ENCODE data around the gene UBE2H. TPM values are rescaled to one million over a fixed set of nuclear protein-coding genes. Genes with fewer than 3 reads are reported as not detected.

Gene UBE2H
- total RNA-seq, 1 experiment from 2014 or later: 28.8 TPM

GRCh38 chr7:129785685-129786514 lies 166.9 kb downstream of the UBE2H start:
- H3K4me3 ChIP-seq (ENCODE audit: low read depth, low read length, poor library complexity, severe bottlenecking): no peak overlapping the region
- H3K27ac ChIP-seq (ENCODE audit: low read depth, low read length, poor library complexity, severe bottlenecking): no peak overlapping the region

GRCh38 chr7:129784783-129785684 lies 167.7 kb downstream of the UBE2H start:
- CTCF ChIA-PET: no interaction called here
- BruUV-seq (replicated peaks): no TSS peak
- POLR2A ChIA-PET (ENCODE audit: low non-redundant PET): no interaction called here
- Histone ChIP-seq H3K36me3 (ENCODE audit: insufficient read depth, low read length, poor library complexity, severe bottlenecking) (no peaks in the 10 kb centered on the region), H3K27ac (ENCODE audit: low read depth, low read length, poor library complexity, severe bottlenecking) (no peak overlapping the region), H3K4me1 (ENCODE audit: insufficient read depth, low read length, poor library complexity, severe bottlenecking) (peaks cover 27% of the 10 kb centered on the region), H3K4me3 (ENCODE audit: low read depth, low read length, poor library complexity, severe bottlenecking) (no peak overlapping the region), H3K27me3 (replicated peaks; ENCODE audit: insufficient read depth, low read depth, low read length, poor library complexity) (peaks cover 60% of the 10 kb centered on the region), H3K9me3 (ENCODE audit: low read depth, low read length, poor library complexity, severe bottlenecking) (no peaks in the 10 kb centered on the region)
- no peak for TF ChIP-seq CTCF (conservative IDR thresholded peaks at IDR 0.05; ENCODE audit: low read depth, low read length)
- TF ChIP-seq EZH2 (IDR thresholded peaks at IDR 0.05; ENCODE audit: borderline replicate concordance, low read depth, low read length, poor library complexity, severe bottlenecking): no peak
- intact Hi-C loops (cut with micrococcal nuclease; ENCODE audit: unreplicated experiment): no loop called here
- no peak for DNase-seq (ENCODE audit: low spot score)

More at GRCh38 chr7:129785685-129786514, 166.9 kb downstream of the UBE2H start:
- POLR2A ChIA-PET (ENCODE audit: low non-redundant PET): interaction anchor here (0.6 kb wide), 1 partner anchor 22 kb away, joined by 5 read pairs; no protein-coding TSS in a partner anchor
- DNase-seq (ENCODE audit: low spot score): no peak
- CTCF ChIA-PET: no interaction called here
- Histone ChIP-seq H3K4me1 (ENCODE audit: insufficient read depth, low read length, poor library complexity, severe bottlenecking) (peaks cover 22% of the 10 kb centered on the region), H3K9me3 (ENCODE audit: low read depth, low read length, poor library complexity, severe bottlenecking) (no peaks in the 10 kb centered on the region), H3K27me3 (replicated peaks; ENCODE audit: insufficient read depth, low read depth, low read length, poor library complexity) (peaks cover 53% of the 10 kb centered on the region), H3K36me3 (ENCODE audit: insufficient read depth, low read length, poor library complexity, severe bottlenecking) (no peaks in the 10 kb centered on the region)
- intact Hi-C loops (cut with micrococcal nuclease; ENCODE audit: unreplicated experiment): no loop called here
- no TSS peak for BruUV-seq (replicated peaks)
- TF ChIP-seq CTCF (conservative IDR thresholded peaks at IDR 0.05; ENCODE audit: low read depth, low read length): no peak
- peak; percentile 67 for TF ChIP-seq EZH2 (IDR thresholded peaks at IDR 0.05; ENCODE audit: borderline replicate concordance, low read depth, low read length, poor library complexity, severe bottlenecking)

GRCh38 chr7:129784437-129784782 lies 168.3 kb downstream of the UBE2H start:
- no peak overlapping the region for H3K27ac ChIP-seq (ENCODE audit: low read depth, low read length, poor library complexity, severe bottlenecking)
- intact Hi-C loops (cut with micrococcal nuclease; ENCODE audit: unreplicated experiment): no loop called here
- TF ChIP-seq CTCF (conservative IDR thresholded peaks at IDR 0.05; ENCODE audit: low read depth, low read length) (no peak), EZH2 (IDR thresholded peaks at IDR 0.05; ENCODE audit: borderline replicate concordance, low read depth, low read length, poor library complexity, severe bottlenecking) (no peak)
- DNase-seq (ENCODE audit: low spot score): no peak
- no peaks in the 10 kb centered on the region for H3K36me3 ChIP-seq (ENCODE audit: insufficient read depth, low read length, poor library complexity, severe bottlenecking)
- no peak overlapping the region for H3K4me3 ChIP-seq (ENCODE audit: low read depth, low read length, poor library complexity, severe bottlenecking)
- POLR2A ChIA-PET (ENCODE audit: low non-redundant PET): no interaction called here
- no TSS peak for BruUV-seq (replicated peaks)
- CTCF ChIA-PET: no interaction called here
- peaks cover 66% of the 10 kb centered on the region for H3K27me3 ChIP-seq (replicated peaks; ENCODE audit: insufficient read depth, low read depth, low read length, poor library complexity)
- H3K4me1 ChIP-seq (ENCODE audit: insufficient read depth, low read length, poor library complexity, severe bottlenecking): peaks cover 27% of the 10 kb centered on the region
- no peaks in the 10 kb centered on the region for H3K9me3 ChIP-seq (ENCODE audit: low read depth, low read length, poor library complexity, severe bottlenecking)

Data from A673 (cell line).